ENCODE results near the gene TCEA3.

DNA sequence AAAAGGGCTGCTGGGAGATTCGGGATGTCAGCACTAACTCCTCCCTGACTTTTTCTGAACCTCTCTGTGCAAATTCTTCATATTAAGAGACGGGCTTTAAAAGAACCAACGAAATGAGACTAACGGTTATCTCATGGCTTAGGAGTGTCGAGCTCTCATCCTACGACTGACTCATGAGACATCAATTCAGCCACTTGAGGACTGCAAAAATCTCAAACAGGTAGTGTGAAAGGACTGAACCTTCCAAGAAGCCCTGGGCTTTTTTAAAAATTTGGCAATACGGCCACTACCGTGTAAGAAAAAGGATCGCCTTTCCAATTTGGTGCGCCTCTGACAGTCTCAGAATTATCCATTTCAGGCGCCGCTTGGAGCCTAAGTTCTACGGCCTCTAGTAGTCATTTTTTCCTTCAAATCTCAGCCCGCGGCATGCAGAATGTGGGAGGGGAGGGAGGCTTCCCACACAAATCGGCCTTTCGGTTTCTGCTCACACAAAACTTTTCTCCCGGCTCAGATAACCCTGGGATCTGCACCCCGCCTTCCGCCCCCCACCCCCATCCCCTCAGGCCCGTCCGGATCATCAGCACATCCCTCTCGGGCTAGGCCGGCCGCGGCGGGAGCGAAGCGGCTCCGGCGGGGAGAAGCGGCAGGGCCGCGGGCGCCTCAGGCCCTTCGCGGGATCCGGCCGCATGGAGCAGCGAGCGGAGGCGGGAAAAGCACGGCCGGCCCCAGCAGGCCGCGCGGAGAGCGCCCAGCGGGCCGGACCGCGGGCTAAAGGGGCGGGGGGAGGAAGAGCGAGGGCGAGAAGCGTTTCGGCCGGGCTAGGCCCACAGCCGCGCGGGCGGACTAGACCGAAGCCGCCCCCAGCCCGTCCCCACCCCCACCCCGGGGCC lies 81.1 kb downstream of the TCEA3 start:
- TF ChIP-seq, protein P1, sequence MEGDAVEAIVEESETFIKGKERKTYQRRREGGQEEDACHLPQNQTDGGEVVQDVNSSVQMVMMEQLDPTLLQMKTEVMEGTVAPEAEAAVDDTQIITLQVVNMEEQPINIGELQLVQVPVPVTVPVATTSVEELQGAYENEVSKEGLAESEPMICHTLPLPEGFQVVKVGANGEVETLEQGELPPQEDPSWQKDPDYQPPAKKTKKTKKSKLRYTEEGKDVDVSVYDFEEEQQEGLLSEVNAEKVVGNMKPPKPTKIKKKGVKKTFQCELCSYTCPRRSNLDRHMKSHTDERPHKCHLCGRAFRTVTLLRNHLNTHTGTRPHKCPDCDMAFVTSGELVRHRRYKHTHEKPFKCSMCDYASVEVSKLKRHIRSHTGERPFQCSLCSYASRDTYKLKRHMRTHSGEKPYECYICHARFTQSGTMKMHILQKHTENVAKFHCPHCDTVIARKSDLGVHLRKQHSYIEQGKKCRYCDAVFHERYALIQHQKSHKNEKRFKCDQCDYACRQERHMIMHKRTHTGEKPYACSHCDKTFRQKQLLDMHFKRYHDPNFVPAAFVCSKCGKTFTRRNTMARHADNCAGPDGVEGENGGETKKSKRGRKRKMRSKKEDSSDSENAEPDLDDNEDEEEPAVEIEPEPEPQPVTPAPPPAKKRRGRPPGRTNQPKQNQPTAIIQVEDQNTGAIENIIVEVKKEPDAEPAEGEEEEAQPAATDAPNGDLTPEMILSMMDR (IDR thresholded peaks at IDR 0.05): no peak
- TF ChIP-seq POLR2A (IDR thresholded peaks at IDR 0.05): no peak
